ENCODE results near the gene ABCG1.
A peak's percentile ranks its signal among the peaks of the same experiment; 100 is the strongest.

ABCG1 gene

DNA sequence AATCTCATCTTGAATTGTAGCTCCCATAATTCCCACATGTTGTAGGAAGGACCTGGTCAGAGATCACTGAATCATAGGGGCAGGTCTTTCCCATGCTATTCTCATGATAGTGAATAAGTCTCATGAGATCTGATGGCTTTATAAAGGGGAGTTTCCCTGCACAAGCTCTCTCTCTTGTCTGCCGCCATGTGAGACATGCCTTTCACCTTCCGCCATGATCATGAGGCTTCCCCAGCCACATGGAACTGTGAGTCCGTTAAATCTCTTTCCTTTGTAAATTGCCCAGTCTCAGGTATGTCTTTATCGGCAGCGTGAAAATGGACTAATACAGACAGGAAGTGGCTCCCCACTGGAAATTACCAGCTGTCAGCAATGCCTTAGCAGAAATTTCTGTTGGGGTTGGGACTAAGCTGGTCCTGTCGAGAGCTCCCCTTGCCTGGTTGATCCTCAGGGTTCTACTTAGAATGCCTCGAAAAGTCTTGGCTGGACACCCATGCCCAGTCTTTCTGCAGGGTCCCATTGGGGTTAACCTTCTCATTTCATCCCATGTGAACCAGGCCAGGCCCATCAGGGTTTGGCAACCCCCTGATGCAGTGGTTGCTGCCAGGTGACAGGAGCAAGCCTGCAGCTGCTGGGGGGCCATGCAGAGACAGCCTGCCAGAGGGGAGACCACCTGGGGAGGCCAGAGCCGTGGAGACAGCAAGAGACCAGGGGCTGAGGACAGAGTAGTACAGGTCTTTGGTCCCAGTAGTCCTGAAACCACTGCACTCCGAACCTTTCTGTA lies 2.8 kb upstream of the ABCG1 start:
- DNase-seq = no peak

GRCh38 chr21:42216726-42217572 lies 2.0 kb upstream of the ABCG1 start:
- DNase-seq = no peak

DNA sequence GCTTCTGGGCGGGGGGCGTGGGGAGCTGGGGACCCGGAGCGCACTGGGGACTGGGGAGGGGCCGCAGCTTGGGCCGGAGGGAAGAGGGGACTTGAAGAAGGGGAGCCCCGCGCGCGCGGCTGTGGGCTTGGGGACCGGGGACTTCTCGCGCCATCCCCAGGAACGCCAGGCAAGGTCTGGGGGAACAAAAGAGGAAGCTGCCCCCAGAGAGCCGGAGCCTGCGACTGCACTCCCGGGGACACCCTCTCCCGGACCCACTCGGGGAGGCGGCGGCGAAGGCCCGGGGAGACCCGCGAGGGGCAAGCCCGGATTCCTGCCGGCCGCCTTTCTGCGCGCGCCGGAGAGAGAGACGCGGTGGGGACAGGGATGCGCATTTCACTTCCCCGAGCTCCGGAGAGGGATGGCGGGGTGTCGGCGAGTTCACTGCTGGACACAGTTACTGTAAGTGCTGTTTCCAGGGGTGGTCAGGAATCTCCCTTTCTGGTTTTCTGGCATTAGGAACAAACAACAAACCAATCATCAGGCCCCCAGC lies 732 bp downstream of the ABCG1 start:
- DNase-seq = no peak

DNA sequence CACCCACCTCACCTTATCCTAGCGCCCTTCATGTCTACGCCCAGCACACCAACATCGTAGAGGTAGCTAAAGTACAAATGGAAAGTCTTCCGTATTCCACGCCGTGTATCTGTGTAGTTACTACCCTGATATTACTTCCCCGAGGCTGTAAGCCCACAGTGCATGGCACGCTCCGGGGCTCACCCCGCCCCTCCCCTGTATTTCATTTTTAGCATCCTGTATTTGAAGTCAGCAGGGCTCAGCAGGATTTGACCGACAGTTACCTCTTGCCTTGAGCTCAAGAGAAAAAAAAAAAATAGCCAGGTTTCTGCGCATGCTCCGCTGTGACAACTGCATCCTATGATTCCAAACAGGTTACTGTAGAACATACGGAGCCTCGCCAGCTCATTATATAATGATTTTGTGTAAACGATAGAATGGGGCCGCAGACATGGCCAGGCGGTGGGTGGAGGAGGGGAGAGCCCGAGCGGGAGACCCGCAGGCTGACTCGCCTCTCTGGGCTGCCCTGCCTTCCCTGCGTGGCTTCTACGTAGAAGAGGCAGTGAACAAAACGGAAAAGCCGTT lies 1.3 kb downstream of the ABCG1 start:
- DNase-seq = peak; percentile 84 to 87

DNA sequence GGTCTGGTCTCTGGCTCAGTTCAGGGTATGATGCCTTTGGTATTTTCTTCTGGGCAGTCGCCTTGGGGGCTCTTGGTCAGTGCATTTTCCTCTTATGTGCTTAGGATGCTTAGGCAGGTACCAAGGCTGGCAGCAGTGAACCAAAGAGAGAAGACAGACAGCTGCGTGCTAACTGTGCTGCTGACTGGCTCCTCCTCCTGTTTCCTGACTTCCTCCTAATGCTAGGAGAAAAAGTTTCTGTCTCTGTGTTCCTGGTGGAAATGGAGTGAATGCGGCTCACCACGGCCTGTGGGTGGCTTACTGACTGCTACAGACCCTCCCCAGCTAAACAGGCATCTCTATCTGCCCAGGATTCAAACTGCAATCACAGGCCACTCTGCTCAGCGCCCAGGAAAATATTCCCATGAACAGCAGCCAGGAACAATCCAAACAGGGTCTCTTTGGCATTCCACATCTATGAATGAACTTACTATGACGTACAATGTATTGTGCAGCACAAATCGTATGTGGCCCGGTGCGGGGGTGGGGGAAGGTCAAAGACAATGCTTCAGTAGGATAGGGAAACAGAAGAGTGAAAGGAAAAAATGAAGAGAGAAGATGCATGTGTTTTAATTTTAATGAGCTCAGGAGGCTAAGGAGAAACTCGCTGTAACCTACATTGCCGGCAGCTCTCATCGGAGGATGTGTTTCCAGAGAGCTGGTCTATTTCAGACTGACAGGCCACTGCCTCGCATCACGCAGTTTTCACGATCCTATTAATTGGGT lies 2.8 kb downstream of the ABCG1 start:
- DNase-seq = no peak

DNA sequence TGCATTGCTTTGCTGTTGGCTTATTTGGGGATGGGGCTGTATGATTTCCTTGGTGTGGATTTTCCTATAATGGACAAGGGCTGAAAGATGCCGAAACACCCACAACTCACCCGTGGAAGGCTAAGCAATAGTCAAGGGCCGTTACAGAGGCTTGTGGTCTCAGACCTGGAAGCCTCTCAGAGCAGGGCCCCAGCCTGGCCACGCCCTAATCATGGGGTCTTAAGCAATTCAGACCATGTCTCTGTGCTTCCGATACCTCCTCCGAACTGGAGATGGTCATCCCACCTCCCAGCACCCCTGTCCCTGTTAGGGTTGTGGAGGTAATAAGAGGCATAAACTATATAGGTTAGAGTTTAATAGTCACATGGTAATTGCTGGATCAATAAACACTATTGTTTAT lies 3.4 kb downstream of the ABCG1 start:
- DNase-seq = no peak

DNA sequence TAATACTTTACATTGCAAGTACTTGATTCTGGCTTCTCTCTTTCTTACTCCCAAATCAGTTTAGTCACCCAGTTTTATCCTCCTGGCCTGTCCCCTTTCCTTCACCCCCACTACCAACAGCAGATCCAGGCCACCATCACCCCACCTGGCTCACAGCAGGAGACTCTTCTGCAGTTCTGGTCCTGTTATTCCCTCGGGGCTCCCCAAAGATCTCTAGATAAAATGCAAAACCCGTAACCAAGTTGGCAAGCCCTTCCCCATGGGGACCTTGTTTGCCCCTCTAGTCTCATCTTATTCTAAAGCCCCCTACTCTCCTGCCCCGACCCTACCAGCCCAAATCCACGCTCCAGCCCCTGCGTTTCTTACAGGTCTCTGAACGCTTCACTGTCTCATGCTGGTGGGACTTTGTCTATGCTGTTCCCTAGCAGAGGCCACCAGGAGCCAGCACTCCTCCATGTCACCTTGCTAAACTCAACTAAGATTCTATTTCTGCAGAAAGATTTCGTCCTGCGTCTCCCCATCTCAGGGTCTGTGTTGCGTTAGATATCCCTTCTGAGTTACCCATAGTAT lies 4.0 kb downstream of the ABCG1 start:
- no peak for DNase-seq

- no peak for DNase-seq
These were observed 5.1 kb downstream of the ABCG1 start for GRCh38 chr21:42223826-42224575.

GRCh38 chr21:42225042-42225441 lies 6.1 kb downstream of the ABCG1 start:
- DNase-seq = no peak

- no peak for DNase-seq
These were observed 6.7 kb downstream of the ABCG1 start for GRCh38 chr21:42225571-42226155.

GRCh38 chr21:42226626-42227025 lies 7.7 kb downstream of the ABCG1 start:
- no peak for DNase-seq

- no peak for DNase-seq
These were observed 9.2 kb downstream of the ABCG1 start for GRCh38 chr21:42227909-42228708.

- no peak for DNase-seq
These were observed 9.8 kb downstream of the ABCG1 start for GRCh38 chr21:42228709-42229220.

DNA sequence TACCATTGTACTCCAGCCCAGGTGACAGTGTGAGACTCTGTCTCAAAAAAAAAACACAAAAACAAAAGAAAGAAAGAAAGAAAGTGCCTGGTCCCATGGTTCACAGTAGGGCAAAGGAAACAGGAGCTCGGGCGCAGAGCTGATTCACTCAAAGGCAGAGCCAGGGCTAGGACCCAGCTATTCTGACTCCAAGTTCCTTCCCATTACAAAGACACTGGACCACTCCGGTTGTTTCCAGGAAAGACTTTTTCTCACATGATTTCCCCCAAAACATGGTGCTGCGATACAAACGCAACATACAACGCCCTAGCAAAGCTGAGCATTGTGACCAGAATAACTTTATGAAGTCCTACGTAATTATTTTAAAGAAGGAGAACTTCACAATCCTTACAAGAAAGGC lies 10.7 kb downstream of the ABCG1 start:
- DNase-seq = no peak

GRCh38 chr21:42230178-42230577 lies 11.2 kb downstream of the ABCG1 start:
- DNase-seq = no peak

DNA sequence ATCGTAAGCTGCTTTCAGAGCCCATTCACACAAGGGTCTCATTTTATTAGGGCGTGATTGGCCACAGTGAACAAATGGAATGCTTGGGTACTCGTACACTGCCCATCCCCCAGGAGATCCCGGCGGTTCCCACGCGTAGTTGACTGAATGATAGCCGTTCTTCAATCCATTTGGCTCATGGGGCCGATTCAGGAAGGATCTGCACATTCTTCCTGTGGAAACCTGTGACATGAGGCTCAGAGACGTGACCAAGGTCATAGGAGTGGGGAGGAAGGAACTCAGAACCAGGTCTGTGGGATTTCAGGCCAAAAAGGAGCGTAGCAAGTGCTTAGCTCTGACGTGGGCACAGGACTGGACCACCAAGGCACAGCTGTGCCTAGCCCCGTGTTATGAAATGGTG lies 11.7 kb downstream of the ABCG1 start:
- no peak for DNase-seq

- no peak for DNase-seq
These were observed 12.8 kb downstream of the ABCG1 start for GRCh38 chr21:42231756-42232155.

DNA sequence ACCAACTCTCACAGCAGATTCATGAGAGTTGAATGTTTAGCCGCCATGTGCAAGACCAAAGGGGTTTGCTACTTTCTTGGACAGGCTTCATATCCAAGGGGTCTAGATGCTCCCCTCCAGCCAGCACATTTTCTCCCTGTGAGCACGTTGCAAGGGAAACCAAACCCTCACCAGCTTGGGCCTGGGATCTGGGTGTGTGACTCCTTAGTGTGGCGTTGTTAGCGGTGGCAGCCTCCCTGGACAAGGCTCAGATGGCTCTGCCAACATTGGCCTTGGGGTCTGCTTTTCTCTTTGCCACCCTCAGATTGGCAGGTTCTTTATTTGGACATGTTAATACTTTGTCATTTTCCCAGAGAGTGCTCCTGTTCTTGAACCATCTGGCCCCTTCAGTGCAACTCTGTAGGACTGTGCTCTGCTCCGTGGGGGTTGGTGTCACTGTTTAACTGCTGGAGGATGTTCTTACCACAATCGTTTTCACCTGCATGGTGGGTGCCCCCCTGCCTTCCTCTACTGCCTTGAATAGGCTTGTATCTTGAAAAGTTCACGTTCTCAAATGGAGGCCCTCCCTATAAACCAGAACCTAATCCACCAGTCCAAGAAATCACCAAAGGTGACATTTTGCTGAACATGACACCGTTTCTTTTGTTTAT lies 13.4 kb downstream of the ABCG1 start:
- DNase-seq = no peak

Measured in cerebellar nuclear complex (tissue), 1 donor.